Prostate gland (tissue), 2 donors: ENCODE data around the gene VPS45. TPM values are rescaled to one million over a fixed set of nuclear protein-coding genes. Genes with fewer than 3 reads are reported as not detected.

Experiments used
- DNase-seq: peaks from one replicate; pipeline ENCODE4 v3.0.0-alpha.2; 2019; ENCODE audit warnings: low spot score
- H3K27ac ChIP-seq, 2 donors: fragments of 200-600 bp; sonication (generic); 2 replicates each; pipeline ENCODE4 v1.5.1; 2017 to 2019
- H3K27me3 ChIP-seq: fragments of 200-600 bp; sonication (generic); replicated peaks from 2 replicates; pipeline ENCODE4 v1.5.1; 2019; ENCODE audit not compliant: insufficient read depth
- H3K36me3 ChIP-seq, 2 donors: fragments of 200-600 bp; sonication (generic); 1 replicate in 1 of 2; 2 replicates in 1 of 2; pipeline versions ENCODE4 v1.5.1 to v1.8.1; 2017 to 2019
- H3K4me1 ChIP-seq: fragments of 200-600 bp; sonication (generic); replicated peaks from 2 replicates; pipeline ENCODE4 v1.5.1; 2019
- H3K4me3 ChIP-seq, 2 donors: fragments of 200-600 bp; sonication (generic); 2 replicates each; pipeline ENCODE4 v1.5.1; 2017 to 2019
- H3K9me3 ChIP-seq: fragments of 200-600 bp; sonication (generic); 2 replicates; pipeline ENCODE4 v1.5.1; 2017
- POLR2A ChIP-seq: fragments of 450-650 bp; IDR thresholded peaks from one replicate; pipeline ENCODE4 v1.6.1; 2016; ENCODE audit warnings: antibody characterized with exemption, mild to moderate bottlenecking
- POLR2AphosphoS5 ChIP-seq: sonication (generic); formaldehyde crosslinking; IDR thresholded peaks from one replicate; pipeline ENCODE4 v1.6.1; 2017; ENCODE audit warnings: antibody characterized with exemption
- WGBS: methylation state at CpG from one replicate; pipeline ENCODE4 v1.1.5; 2018; 5-methylcytosine and 5-hydroxymethylcytosine counted together
- intact Hi-C: fragments of 100-400 bp; cut with DNase I; formaldehyde crosslinking; loops from one replicate; pipeline ENCODE4 v1.14.2; 2022
- total RNA-seq, 2 donors: library from RNA; depleted of rRNA; stranded (reverse); fragments of >200 nt; gene quantifications; one replicate each; pipeline ENCODE4 v1.1.0, GENCODE V29; 2016
- TF ChIP-seq, protein P1 (sequence below), 4 experiments: fragments of 200-600 bp in 2 of 4; fragments of 450-650 bp in 2 of 4; sonication (generic) in 2 of 4; IDR thresholded peaks; 1 replicate in 3 of 4; 2 replicates in 1 of 4; pipeline ENCODE4 v1.5.1; 2016 to 2019; ENCODE audit warnings: antibody characterized with exemption in 4 of 4, mild to moderate bottlenecking in 2 of 4, moderate library complexity in 2 of 4

Gene VPS45
- total RNA-seq, 2 donors from 2014 or later = 29.6 to 33.3 TPM

DNA sequence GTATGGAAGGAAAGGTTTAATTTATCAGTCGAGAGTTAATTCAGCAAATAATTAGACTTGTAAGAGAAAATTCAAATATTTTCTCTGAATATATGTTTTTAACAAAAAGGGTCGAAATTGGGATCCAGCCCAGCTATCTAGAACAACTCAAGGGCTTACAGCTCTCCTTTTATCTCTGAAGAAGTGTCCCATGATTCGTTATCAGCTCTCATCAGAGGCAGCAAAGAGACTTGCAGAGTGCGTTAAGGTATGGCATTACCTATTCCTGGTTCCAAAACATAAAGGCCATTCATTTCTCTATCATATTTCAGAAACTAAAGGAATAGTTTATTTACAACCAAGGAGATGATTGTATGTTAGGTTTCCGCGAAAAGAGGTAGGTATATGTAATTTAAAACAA lies 9.4 kb downstream of the VPS45 start:
- Histone ChIP-seq H3K9me3 (no peaks in the 10 kb centered on the region), H3K4me1 (no peaks in the 10 kb centered on the region), H3K4me3 (no peak overlapping the region), H3K36me3 (no peaks in the 10 kb centered on the region), H3K27me3 (no peaks in the 10 kb centered on the region), H3K27ac (no peak overlapping the region)
- TF ChIP-seq POLR2AphosphoS5 (no peak), POLR2A (no peak)
- TF ChIP-seq, protein P1, sequence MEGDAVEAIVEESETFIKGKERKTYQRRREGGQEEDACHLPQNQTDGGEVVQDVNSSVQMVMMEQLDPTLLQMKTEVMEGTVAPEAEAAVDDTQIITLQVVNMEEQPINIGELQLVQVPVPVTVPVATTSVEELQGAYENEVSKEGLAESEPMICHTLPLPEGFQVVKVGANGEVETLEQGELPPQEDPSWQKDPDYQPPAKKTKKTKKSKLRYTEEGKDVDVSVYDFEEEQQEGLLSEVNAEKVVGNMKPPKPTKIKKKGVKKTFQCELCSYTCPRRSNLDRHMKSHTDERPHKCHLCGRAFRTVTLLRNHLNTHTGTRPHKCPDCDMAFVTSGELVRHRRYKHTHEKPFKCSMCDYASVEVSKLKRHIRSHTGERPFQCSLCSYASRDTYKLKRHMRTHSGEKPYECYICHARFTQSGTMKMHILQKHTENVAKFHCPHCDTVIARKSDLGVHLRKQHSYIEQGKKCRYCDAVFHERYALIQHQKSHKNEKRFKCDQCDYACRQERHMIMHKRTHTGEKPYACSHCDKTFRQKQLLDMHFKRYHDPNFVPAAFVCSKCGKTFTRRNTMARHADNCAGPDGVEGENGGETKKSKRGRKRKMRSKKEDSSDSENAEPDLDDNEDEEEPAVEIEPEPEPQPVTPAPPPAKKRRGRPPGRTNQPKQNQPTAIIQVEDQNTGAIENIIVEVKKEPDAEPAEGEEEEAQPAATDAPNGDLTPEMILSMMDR (IDR thresholded peaks at IDR 0.05) = no peak
- DNase-seq = no peak
- 91% methylated on average over 6 of the region's 6 CpGs for WGBS
- intact Hi-C loops = no loop called here

DNA sequence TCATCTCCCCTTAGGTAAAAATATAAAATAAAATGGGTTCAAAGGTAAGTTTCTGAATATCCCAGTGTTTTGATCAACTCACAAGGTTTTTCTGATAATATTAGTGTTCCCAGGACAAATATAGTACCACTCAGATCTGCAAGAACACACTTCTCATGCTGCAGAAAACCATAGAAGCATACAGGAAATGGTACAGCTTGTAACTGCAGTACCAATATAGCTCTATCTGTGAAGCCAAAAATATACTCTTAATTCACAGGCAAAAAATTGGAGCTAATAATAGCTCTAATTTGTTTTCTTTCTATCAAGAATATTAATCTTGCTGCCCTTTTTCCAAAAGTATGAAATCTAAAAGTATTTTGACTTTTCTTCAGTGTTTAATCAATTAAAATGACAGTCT lies 13.2 kb downstream of the VPS45 start:
- Histone ChIP-seq H3K27me3 (no peaks in the 10 kb centered on the region), H3K4me3 (no peak overlapping the region), H3K9me3 (no peaks in the 10 kb centered on the region), H3K4me1 (no peaks in the 10 kb centered on the region), H3K27ac (no peak overlapping the region), H3K36me3 (no peaks in the 10 kb centered on the region)
- TF ChIP-seq, protein P1 (IDR thresholded peaks at IDR 0.05) = no peak
- TF ChIP-seq POLR2A = no peak
- no peak for TF ChIP-seq POLR2AphosphoS5
- no peak for DNase-seq
- intact Hi-C loops = no loop called here

DNA sequence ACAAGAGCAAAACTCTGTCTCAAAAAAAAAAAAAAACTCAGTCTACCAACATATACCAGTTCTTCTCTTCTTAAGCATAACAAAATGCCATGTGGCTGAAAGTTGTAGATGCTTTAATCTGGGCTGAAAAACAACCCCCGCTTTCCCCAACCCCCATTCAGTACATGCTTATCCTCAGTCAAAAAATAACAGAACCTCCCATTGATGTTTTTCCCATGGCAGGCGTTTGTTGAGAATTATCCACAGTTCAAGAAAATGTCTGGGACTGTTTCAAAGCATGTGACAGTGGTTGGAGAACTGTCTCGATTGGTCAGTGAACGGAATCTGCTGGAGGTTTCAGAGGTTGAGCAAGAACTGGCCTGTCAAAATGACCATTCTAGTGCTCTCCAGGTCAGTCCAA lies 14.9 kb downstream of the VPS45 start:
- no peak overlapping the region for H3K4me3 ChIP-seq
- no peaks in the 10 kb centered on the region for H3K27me3 ChIP-seq
- intact Hi-C loops = no loop called here
- TF ChIP-seq POLR2A = no peak
- TF ChIP-seq, protein P1 (IDR thresholded peaks at IDR 0.05) = no peak
- TF ChIP-seq POLR2AphosphoS5 = no peak
- no peak for DNase-seq
- WGBS = 90% methylated on average over 4 of the region's 4 CpGs
- no peak overlapping the region for H3K27ac ChIP-seq
- H3K36me3 ChIP-seq = no peaks in the 10 kb centered on the region
- H3K4me1 ChIP-seq = no peaks in the 10 kb centered on the region
- no peaks in the 10 kb centered on the region for H3K9me3 ChIP-seq

DNA sequence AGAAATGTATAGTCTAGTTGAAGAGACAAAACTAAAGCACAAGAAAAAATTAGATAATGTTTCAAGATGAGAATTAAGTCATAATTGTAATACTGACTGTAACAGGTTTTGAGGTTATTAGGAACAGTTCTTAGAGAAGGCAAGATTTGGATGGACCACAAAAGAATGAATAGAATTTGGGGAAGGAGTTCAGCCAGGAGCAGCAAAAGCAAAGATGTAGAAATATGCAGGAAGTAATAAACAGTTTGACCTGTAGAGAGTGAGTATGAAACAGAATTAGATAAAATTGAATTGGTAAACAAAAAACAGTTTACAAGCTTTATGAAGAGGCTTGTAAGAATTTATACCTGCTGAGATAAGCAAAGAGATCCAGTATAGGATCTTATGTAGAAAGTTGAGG lies 16.3 kb downstream of the VPS45 start:
- Histone ChIP-seq H3K4me3 (no peak overlapping the region), H3K4me1 (no peaks in the 10 kb centered on the region), H3K27me3 (no peaks in the 10 kb centered on the region), H3K27ac (no peak overlapping the region), H3K9me3 (no peaks in the 10 kb centered on the region), H3K36me3 (no peaks in the 10 kb centered on the region)
- TF ChIP-seq, protein P1 (IDR thresholded peaks at IDR 0.05) = no peak
- TF ChIP-seq POLR2AphosphoS5 (no peak), POLR2A (no peak)
- intact Hi-C loops = no loop called here
- no peak for DNase-seq

DNA sequence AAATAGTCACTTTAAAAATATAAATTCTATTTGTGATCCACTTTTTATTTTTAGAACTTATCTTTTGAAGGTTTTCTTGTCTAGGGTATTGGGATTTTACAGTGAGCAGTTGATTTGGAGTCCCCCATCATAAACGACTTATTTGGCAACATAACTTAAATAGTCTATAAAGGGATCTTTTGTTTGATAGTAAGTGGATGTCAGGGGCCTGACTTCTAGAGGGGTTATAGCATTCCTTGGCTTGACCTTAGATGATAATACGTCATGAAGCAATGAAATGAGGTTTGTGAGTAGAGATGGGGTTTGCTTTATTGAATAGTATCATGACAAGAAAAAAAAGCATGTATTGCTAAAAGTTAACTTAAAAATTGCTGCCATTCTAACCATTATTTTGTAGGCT lies 17.8 kb downstream of the VPS45 start:
- DNase-seq = no peak
- H3K36me3 ChIP-seq = no peaks in the 10 kb centered on the region
- no peak overlapping the region for H3K27ac ChIP-seq
- no peaks in the 10 kb centered on the region for H3K27me3 ChIP-seq
- no peaks in the 10 kb centered on the region for H3K9me3 ChIP-seq
- no peaks in the 10 kb centered on the region for H3K4me1 ChIP-seq
- H3K4me3 ChIP-seq = no peak overlapping the region
- intact Hi-C loops = no loop called here
- WGBS = 54% methylated on average over 2 of the region's 2 CpGs
- TF ChIP-seq, protein P1 (IDR thresholded peaks at IDR 0.05) = no peak
- TF ChIP-seq POLR2AphosphoS5 (no peak), POLR2A (no peak)
